ENCODE data around the gene GRK5.

The GRK5 gene

GRCh38 chr10:119413093-119413453, 205.7 kb downstream of the GRK5 start:
- Histone ChIP-seq H3K27ac (ENCODE audit: low read length) (no peak overlapping the region), H3K4me3 (ENCODE audit: low read length) (no peak overlapping the region), H3K9ac (ENCODE audit: low read length) (no peak overlapping the region), H3K4me1 (ENCODE audit: control insufficient read depth, low read depth, low read length) (no peaks in the 10 kb centered on the region), H3K36me3 (ENCODE audit: control insufficient read depth, low read depth, low read length) (no peaks in the 10 kb centered on the region), H3K9me3 (ENCODE audit: control insufficient read depth, low read depth, low read length) (no peaks in the 10 kb centered on the region), H3K27me3 (ENCODE audit: control insufficient read depth, insufficient read depth, low read length) (no peaks in the 10 kb centered on the region)

- Histone ChIP-seq H3K4me1 (ENCODE audit: control insufficient read depth, low read depth, low read length) (no peaks in the 10 kb centered on the region), H3K9ac (ENCODE audit: low read length) (no peak overlapping the region), H3K4me3 (ENCODE audit: low read length) (no peak overlapping the region), H3K36me3 (ENCODE audit: control insufficient read depth, low read depth, low read length) (no peaks in the 10 kb centered on the region), H3K27ac (ENCODE audit: low read length) (no peak overlapping the region), H3K27me3 (ENCODE audit: control insufficient read depth, insufficient read depth, low read length) (no peaks in the 10 kb centered on the region), H3K9me3 (ENCODE audit: control insufficient read depth, low read depth, low read length) (no peaks in the 10 kb centered on the region)
Observed at GRCh38 chr10:119413471-119414080, 206.2 kb downstream of the GRK5 start.

GRCh38 chr10:119414081-119414611, 206.8 kb downstream of the GRK5 start:
- Histone ChIP-seq H3K27me3 (ENCODE audit: control insufficient read depth, insufficient read depth, low read length) (no peaks in the 10 kb centered on the region), H3K27ac (ENCODE audit: low read length) (no peak overlapping the region), H3K36me3 (ENCODE audit: control insufficient read depth, low read depth, low read length) (no peaks in the 10 kb centered on the region), H3K9ac (ENCODE audit: low read length) (no peak overlapping the region), H3K4me1 (ENCODE audit: control insufficient read depth, low read depth, low read length) (no peaks in the 10 kb centered on the region), H3K4me3 (ENCODE audit: low read length) (no peak overlapping the region), H3K9me3 (ENCODE audit: control insufficient read depth, low read depth, low read length) (no peaks in the 10 kb centered on the region)

GRCh38 chr10:119415121-119415520, 207.8 kb downstream of the GRK5 start:
- no peak overlapping the region for H3K27ac ChIP-seq (ENCODE audit: low read length)
- no peaks in the 10 kb centered on the region for H3K27me3 ChIP-seq (ENCODE audit: control insufficient read depth, insufficient read depth, low read length)
- no peaks in the 10 kb centered on the region for H3K36me3 ChIP-seq (ENCODE audit: control insufficient read depth, low read depth, low read length)
- H3K9me3 ChIP-seq (ENCODE audit: control insufficient read depth, low read depth, low read length), result no peaks in the 10 kb centered on the region
- no peak overlapping the region for H3K4me3 ChIP-seq (ENCODE audit: low read length)
- no peak overlapping the region for H3K9ac ChIP-seq (ENCODE audit: low read length)
- no peaks in the 10 kb centered on the region for H3K4me1 ChIP-seq (ENCODE audit: control insufficient read depth, low read depth, low read length)

GRCh38 chr10:119415536-119416503, 208.4 kb downstream of the GRK5 start:
- Histone ChIP-seq H3K27ac (ENCODE audit: low read length) (no peak overlapping the region), H3K27me3 (ENCODE audit: control insufficient read depth, insufficient read depth, low read length) (no peaks in the 10 kb centered on the region), H3K9me3 (ENCODE audit: control insufficient read depth, low read depth, low read length) (no peaks in the 10 kb centered on the region), H3K9ac (ENCODE audit: low read length) (no peak overlapping the region), H3K4me3 (ENCODE audit: low read length) (no peak overlapping the region), H3K4me1 (ENCODE audit: control insufficient read depth, low read depth, low read length) (no peaks in the 10 kb centered on the region), H3K36me3 (ENCODE audit: control insufficient read depth, low read depth, low read length) (no peaks in the 10 kb centered on the region)

- Histone ChIP-seq H3K9me3 (ENCODE audit: control insufficient read depth, low read depth, low read length) (no peaks in the 10 kb centered on the region), H3K9ac (ENCODE audit: low read length) (no peak overlapping the region), H3K27ac (ENCODE audit: low read length) (no peak overlapping the region), H3K27me3 (ENCODE audit: control insufficient read depth, insufficient read depth, low read length) (no peaks in the 10 kb centered on the region), H3K4me3 (ENCODE audit: low read length) (no peak overlapping the region), H3K4me1 (ENCODE audit: control insufficient read depth, low read depth, low read length) (peaks cover 5% of the 10 kb centered on the region), H3K36me3 (ENCODE audit: control insufficient read depth, low read depth, low read length) (no peaks in the 10 kb centered on the region)
Observed at GRCh38 chr10:119416855-119417254, 209.5 kb downstream of the GRK5 start.

- H3K4me1 ChIP-seq (ENCODE audit: control insufficient read depth, low read depth, low read length), result peaks cover 12% of the 10 kb centered on the region
- H3K4me3 ChIP-seq (ENCODE audit: low read length), result no peak overlapping the region
- H3K9me3 ChIP-seq (ENCODE audit: control insufficient read depth, low read depth, low read length), result no peaks in the 10 kb centered on the region
- H3K27me3 ChIP-seq (ENCODE audit: control insufficient read depth, insufficient read depth, low read length), result no peaks in the 10 kb centered on the region
- H3K36me3 ChIP-seq (ENCODE audit: control insufficient read depth, low read depth, low read length), result no peaks in the 10 kb centered on the region
- H3K27ac ChIP-seq (ENCODE audit: low read length), result no peak overlapping the region
- no peak overlapping the region for H3K9ac ChIP-seq (ENCODE audit: low read length)
Observed at GRCh38 chr10:119417852-119418251, 210.5 kb downstream of the GRK5 start.

- Histone ChIP-seq H3K36me3 (ENCODE audit: control insufficient read depth, low read depth, low read length) (no peaks in the 10 kb centered on the region), H3K27me3 (ENCODE audit: control insufficient read depth, insufficient read depth, low read length) (no peaks in the 10 kb centered on the region), H3K4me1 (ENCODE audit: control insufficient read depth, low read depth, low read length) (peaks cover 12% of the 10 kb centered on the region), H3K27ac (ENCODE audit: low read length) (no peak overlapping the region), H3K4me3 (ENCODE audit: low read length) (no peak overlapping the region), H3K9me3 (ENCODE audit: control insufficient read depth, low read depth, low read length) (no peaks in the 10 kb centered on the region), H3K9ac (ENCODE audit: low read length) (no peak overlapping the region)
Observed at GRCh38 chr10:119418362-119418761, 211.0 kb downstream of the GRK5 start.

GRCh38 chr10:119419931-119420330, 212.6 kb downstream of the GRK5 start:
- Histone ChIP-seq H3K9ac (ENCODE audit: low read length) (no peak overlapping the region), H3K4me1 (ENCODE audit: control insufficient read depth, low read depth, low read length) (peaks cover 12% of the 10 kb centered on the region), H3K36me3 (ENCODE audit: control insufficient read depth, low read depth, low read length) (no peaks in the 10 kb centered on the region), H3K4me3 (ENCODE audit: low read length) (no peak overlapping the region), H3K27me3 (ENCODE audit: control insufficient read depth, insufficient read depth, low read length) (no peaks in the 10 kb centered on the region), H3K27ac (ENCODE audit: low read length) (no peak overlapping the region), H3K9me3 (ENCODE audit: control insufficient read depth, low read depth, low read length) (no peaks in the 10 kb centered on the region)

- Histone ChIP-seq H3K9me3 (ENCODE audit: control insufficient read depth, low read depth, low read length) (no peaks in the 10 kb centered on the region), H3K9ac (ENCODE audit: low read length) (no peak overlapping the region), H3K4me3 (ENCODE audit: low read length) (no peak overlapping the region), H3K27me3 (ENCODE audit: control insufficient read depth, insufficient read depth, low read length) (no peaks in the 10 kb centered on the region), H3K36me3 (ENCODE audit: control insufficient read depth, low read depth, low read length) (no peaks in the 10 kb centered on the region), H3K4me1 (ENCODE audit: control insufficient read depth, low read depth, low read length) (peaks cover 12% of the 10 kb centered on the region), H3K27ac (ENCODE audit: low read length) (no peak overlapping the region)
Observed at GRCh38 chr10:119420950-119421875, 213.8 kb downstream of the GRK5 start.
